Mucosa of rectum (tissue), 2 donors: ENCODE results near the gene HIVEP1.

ENCODE experiments used
- H3K27ac ChIP-seq, 2 donors: one replicate each; pipeline ENCODE4 v1.7.0; 2013; ENCODE audit warnings: inconsistent platforms in 2 of 2, low read depth in 2 of 2, low read length in 2 of 2
- H3K27me3 ChIP-seq, 2 donors: one replicate each; pipeline ENCODE4 v1.7.0; 2013; ENCODE audit warnings: low read length in 2 of 2; ENCODE audit not compliant: control insufficient read depth in 2 of 2, insufficient read depth in 2 of 2
- H3K36me3 ChIP-seq, 2 donors: one replicate each; pipeline ENCODE4 v1.7.0; 2013; ENCODE audit warnings: low read length in 2 of 2; ENCODE audit not compliant: control insufficient read depth in 2 of 2, insufficient read depth in 2 of 2
- H3K4me1 ChIP-seq, 2 donors: one replicate each; pipeline ENCODE4 v1.7.0; 2013; ENCODE audit warnings: low read length in 2 of 2, mild to moderate bottlenecking in 1 of 2; ENCODE audit not compliant: control insufficient read depth in 2 of 2, insufficient read depth in 2 of 2
- H3K4me3 ChIP-seq, 2 donors: one replicate each; pipeline ENCODE4 v1.7.0; 2013; ENCODE audit warnings: low read length in 2 of 2
- H3K9ac ChIP-seq, 2 donors: one replicate each; pipeline ENCODE4 v1.7.0; 2013; ENCODE audit warnings: low read length in 2 of 2, low read depth in 1 of 2, mild to moderate bottlenecking in 1 of 2
- H3K9me3 ChIP-seq, 2 donors: one replicate each; pipeline ENCODE4 v1.7.0; 2013; ENCODE audit warnings: low read length in 2 of 2; ENCODE audit not compliant: control insufficient read depth in 2 of 2
- donor health status: healthy.
- donor health status: Normal muscosa, but diverticular disease.

Gene HIVEP1

DNA sequence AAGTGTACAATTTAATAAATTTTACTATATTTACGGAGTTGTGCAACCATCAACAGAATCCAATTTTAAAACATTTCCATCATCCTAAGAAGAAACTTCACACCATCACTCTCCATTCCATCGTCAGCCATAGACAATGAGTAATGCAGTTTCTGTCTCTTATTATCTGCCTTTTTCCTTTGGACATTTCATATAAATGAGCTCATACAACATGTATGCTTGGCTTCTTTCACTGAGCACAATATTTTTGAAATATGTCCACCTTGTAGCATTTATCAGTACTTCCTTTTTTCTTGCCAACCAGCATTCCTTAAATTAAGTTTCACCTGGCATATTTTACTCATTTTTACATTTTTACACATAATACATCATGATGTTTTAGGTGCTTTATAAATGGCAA lies 22.7 kb upstream of the HIVEP1 start:
- Histone ChIP-seq H3K9ac (no peak overlapping the region), H3K36me3 (no peaks in the 10 kb centered on the region), H3K27ac (no peak overlapping the region), H3K9me3 (no peaks in the 10 kb centered on the region), H3K27me3 (no peaks in the 10 kb centered on the region), H3K4me1 (no peaks in the 10 kb centered on the region), H3K4me3 (no peak overlapping the region)

DNA sequence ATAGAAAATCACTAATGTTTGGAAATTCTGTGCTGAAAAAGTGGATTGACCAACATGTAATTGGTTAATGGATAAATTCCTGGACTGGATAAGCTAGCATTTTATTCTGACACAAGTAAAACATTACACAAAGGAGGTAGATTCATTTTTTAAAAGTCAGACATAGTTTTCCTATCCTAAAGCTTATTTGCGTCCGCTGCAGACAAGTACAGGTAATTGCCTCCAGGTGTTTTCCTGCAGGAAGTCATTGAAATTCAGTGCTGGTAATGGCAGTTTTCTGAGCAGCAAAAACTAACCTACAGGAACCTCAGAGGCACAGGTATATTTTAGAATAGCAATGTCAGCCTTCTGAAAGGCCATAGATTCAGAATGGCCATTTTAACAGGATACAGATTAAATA lies 20.0 kb upstream of the HIVEP1 start:
- Histone ChIP-seq H3K27ac (no peak overlapping the region), H3K9ac (no peak overlapping the region), H3K27me3 (no peaks in the 10 kb centered on the region), H3K9me3 (no peaks in the 10 kb centered on the region), H3K4me1 (no peaks in the 10 kb centered on the region), H3K4me3 (no peak overlapping the region), H3K36me3 (no peaks in the 10 kb centered on the region)

- H3K27me3 ChIP-seq, result no peaks in the 10 kb centered on the region
- H3K9me3 ChIP-seq, result no peaks in the 10 kb centered on the region
- H3K27ac ChIP-seq, result no peak overlapping the region
- H3K36me3 ChIP-seq, result no peaks in the 10 kb centered on the region
- H3K4me1 ChIP-seq, result no peaks in the 10 kb centered on the region
- no peak overlapping the region for H3K4me3 ChIP-seq
- no peak overlapping the region for H3K9ac ChIP-seq
Measured at GRCh38 chr6:11994875-11995461, 17.1 kb upstream of the HIVEP1 start.

- H3K9ac ChIP-seq, result no peak overlapping the region
- no peaks in the 10 kb centered on the region for H3K36me3 ChIP-seq
- no peaks in the 10 kb centered on the region for H3K4me1 ChIP-seq
- no peak overlapping the region for H3K4me3 ChIP-seq
- no peaks in the 10 kb centered on the region for H3K9me3 ChIP-seq
- H3K27me3 ChIP-seq, result no peaks in the 10 kb centered on the region
- H3K27ac ChIP-seq, result no peak overlapping the region
Measured at GRCh38 chr6:11996751-11997150, 15.4 kb upstream of the HIVEP1 start.

- Histone ChIP-seq H3K9ac (no peak overlapping the region), H3K4me3 (no peak overlapping the region), H3K36me3 (no peaks in the 10 kb centered on the region), H3K4me1 (no peaks in the 10 kb centered on the region), H3K9me3 (no peaks in the 10 kb centered on the region), H3K27me3 (no peaks in the 10 kb centered on the region), H3K27ac (no peak overlapping the region)
Measured at GRCh38 chr6:11999246-11999645, 12.9 kb upstream of the HIVEP1 start.

DNA sequence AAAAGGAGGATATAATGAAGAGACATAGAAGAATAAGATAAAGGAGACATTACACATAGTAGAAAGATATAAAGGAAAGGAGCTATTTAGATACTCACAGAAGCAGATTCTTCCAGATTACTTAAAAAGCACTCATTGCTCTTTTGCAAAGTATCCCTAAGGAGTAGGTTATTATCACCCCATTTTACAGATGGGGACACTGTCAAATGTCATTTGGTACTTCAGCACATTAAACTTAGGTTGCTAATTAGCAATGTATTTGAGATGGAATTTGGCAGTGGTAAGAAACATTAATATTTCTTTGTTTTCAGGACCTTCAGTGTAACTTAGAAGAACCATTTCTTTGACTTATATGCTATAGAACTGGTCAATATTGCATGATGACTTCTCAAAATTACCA lies 11.9 kb upstream of the HIVEP1 start:
- Histone ChIP-seq H3K4me3 (no peak overlapping the region), H3K36me3 (no peaks in the 10 kb centered on the region), H3K9ac (no peak overlapping the region), H3K27me3 (no peaks in the 10 kb centered on the region), H3K27ac (no peak overlapping the region), H3K9me3 (no peaks in the 10 kb centered on the region), H3K4me1 (no peaks in the 10 kb centered on the region)

GRCh38 chr6:12001004-12001705 lies 11.0 kb upstream of the HIVEP1 start:
- H3K9me3 ChIP-seq, result no peaks in the 10 kb centered on the region
- H3K4me3 ChIP-seq, result no peak overlapping the region
- H3K27me3 ChIP-seq, result no peaks in the 10 kb centered on the region
- no peaks in the 10 kb centered on the region for H3K4me1 ChIP-seq
- no peak overlapping the region for H3K27ac ChIP-seq
- H3K9ac ChIP-seq, result no peak overlapping the region
- no peaks in the 10 kb centered on the region for H3K36me3 ChIP-seq

DNA sequence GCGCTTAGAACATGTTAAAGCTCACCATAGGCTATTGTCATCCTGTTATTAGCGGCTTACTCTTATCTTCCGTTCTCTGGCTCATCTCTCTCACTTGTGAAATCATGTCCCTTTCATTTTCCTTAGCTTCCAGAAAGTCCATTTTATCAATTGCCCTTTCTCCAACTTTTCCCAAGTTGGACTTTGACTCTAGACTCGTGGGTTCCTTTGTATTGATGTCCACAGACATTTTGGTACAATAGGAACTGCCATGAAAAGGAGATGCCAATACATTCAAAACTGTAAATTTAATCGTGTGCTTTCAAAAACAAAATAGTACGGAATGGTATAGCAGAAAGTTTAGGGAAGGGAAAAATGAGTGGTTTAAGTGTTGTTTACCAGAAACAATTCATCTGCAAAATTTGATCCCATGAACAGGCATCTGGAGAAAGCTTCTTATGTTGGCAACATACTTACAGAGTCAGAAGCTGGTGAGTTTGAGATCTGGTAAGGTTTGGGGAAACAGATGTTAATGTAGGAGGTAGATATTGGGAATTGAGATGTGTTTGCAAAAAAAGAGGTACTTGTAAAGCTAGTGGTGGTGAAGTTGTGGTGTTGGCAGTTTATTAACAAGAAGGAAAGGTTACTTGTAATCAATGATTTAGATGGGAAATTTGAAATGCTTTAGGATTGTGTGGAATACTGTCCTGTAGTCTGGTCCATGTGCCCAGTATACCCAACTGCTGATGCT lies 10.2 kb upstream of the HIVEP1 start:
- H3K27ac ChIP-seq, result no peak overlapping the region
- no peak overlapping the region for H3K4me3 ChIP-seq
- H3K36me3 ChIP-seq, result no peaks in the 10 kb centered on the region
- H3K9me3 ChIP-seq, result no peaks in the 10 kb centered on the region
- no peaks in the 10 kb centered on the region for H3K27me3 ChIP-seq
- H3K9ac ChIP-seq, result no peak overlapping the region
- no peaks in the 10 kb centered on the region for H3K4me1 ChIP-seq

GRCh38 chr6:12007473-12007872 lies 4.6 kb upstream of the HIVEP1 start:
- Histone ChIP-seq H3K9ac (peak overlapping the region in 1 of 2 donors; percentile 85), H3K27me3 (no peaks in the 10 kb centered on the region), H3K9me3 (no peaks in the 10 kb centered on the region), H3K27ac (peak overlapping the region; percentile 97 to 99), H3K4me1 (peaks cover 20 to 21% of the 10 kb centered on the region in 2 donors), H3K36me3 (no peaks in the 10 kb centered on the region), H3K4me3 (peak overlapping the region in 1 of 2 donors; percentile 93)

DNA sequence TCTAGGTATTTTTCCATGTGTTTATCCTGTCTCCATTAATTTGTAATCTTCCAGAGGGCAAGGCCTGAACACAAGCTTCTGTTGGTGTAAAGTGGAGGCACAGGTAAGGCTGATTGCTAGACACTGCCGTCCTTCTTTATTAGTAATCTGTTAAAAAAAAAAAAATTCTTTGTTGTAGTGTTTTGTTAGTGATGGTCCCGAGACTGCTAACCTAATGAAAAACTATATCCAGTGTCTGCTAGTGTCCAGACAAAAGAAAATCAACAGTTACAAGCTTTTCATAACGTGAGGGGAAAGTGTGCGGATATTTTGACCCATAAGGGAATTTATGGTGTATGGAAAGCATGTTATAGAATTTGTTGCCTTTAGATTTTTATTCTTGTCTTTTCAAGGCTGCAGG lies 4.2 kb upstream of the HIVEP1 start:
- peak overlapping the region; percentile 78 to 93 for H3K4me3 ChIP-seq
- H3K4me1 ChIP-seq, result peaks cover 20 to 21% of the 10 kb centered on the region in 2 donors
- no peaks in the 10 kb centered on the region for H3K9me3 ChIP-seq
- peak overlapping the region; percentile 97 to 99 for H3K27ac ChIP-seq
- H3K9ac ChIP-seq, result peak overlapping the region; percentile 85 to 96
- no peaks in the 10 kb centered on the region for H3K36me3 ChIP-seq
- H3K27me3 ChIP-seq, result no peaks in the 10 kb centered on the region
